ENCODE results near the gene ELANE.

DNA sequence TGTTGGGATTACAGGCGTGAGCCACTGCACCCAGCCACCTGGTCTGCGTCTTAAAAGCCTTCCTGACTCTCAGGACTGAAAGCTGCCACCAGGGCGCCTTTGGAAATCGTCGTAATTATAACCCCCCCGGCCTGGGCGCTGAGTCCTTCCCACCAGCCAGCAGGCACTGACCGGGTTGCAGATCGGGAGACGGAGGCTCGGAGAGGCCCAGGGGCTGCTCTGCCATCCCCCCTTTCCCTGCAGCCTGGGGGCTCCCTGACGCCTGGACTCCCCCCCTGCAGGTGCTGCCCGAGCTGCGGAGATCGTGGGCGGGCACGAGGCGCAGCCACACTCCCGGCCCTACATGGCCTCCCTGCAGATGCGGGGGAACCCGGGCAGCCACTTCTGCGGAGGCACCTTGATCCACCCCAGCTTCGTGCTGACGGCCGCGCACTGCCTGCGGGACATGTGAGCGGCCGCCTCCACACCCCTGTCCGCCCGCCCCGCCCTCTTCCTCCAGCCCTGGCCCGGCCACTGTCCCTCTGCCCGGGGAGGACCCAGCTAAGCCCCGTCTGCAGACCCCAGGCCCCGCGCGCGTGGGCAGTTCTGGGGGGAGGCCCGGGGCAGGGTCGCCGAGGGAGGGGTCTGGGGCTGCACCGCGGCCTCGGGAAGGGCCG is 8.8 kb upstream of the ELANE start:
- TF ChIP-seq, protein P1, sequence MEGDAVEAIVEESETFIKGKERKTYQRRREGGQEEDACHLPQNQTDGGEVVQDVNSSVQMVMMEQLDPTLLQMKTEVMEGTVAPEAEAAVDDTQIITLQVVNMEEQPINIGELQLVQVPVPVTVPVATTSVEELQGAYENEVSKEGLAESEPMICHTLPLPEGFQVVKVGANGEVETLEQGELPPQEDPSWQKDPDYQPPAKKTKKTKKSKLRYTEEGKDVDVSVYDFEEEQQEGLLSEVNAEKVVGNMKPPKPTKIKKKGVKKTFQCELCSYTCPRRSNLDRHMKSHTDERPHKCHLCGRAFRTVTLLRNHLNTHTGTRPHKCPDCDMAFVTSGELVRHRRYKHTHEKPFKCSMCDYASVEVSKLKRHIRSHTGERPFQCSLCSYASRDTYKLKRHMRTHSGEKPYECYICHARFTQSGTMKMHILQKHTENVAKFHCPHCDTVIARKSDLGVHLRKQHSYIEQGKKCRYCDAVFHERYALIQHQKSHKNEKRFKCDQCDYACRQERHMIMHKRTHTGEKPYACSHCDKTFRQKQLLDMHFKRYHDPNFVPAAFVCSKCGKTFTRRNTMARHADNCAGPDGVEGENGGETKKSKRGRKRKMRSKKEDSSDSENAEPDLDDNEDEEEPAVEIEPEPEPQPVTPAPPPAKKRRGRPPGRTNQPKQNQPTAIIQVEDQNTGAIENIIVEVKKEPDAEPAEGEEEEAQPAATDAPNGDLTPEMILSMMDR (IDR thresholded peaks at IDR 0.05 in 8 of 11, conservative IDR thresholded peaks at IDR 0.05 in 3 of 11), result no peak
- no peak for TF ChIP-seq POLR2A (IDR thresholded peaks at IDR 0.05)
